GM18870 (cell line): Measurements from ENCODE around the gene TWIST1.

ENCODE experiments used
- ATAC-seq: cut with Tn5 transposase; IDR thresholded peaks from one replicate; pipeline ENCODE4 v1.9.1; 2021; ENCODE audit warnings: moderate library complexity; ENCODE audit not compliant: unreplicated experiment

TWIST1 gene

GRCh38 chr7:19117091-19117869, at the start of gene TWIST1:
TSS of gene TWIST1 (minus strand) at chr7:19117636. CDS start at chr7:19117321, 315 bp downstream.
- ATAC-seq, result no peak

GRCh38 chr7:19161671-19162070, 44.2 kb upstream of the TWIST1 start:
- ATAC-seq, result no peak

GRCh38 chr7:19146699-19147098, 29.3 kb upstream of the TWIST1 start:
- no peak for ATAC-seq

GRCh38 chr7:19145434-19146115, 28.1 kb upstream of the TWIST1 start:
- no peak for ATAC-seq

- ATAC-seq, result no peak
These were observed 27.4 kb upstream of the TWIST1 start, which contains the start of gene FERD3L for GRCh38 chr7:19144661-19145433. TSS of gene FERD3L (minus strand) at chr7:19145421. CDS start at chr7:19145362, 59 bp downstream.

- ATAC-seq, result no peak
These were observed 26.6 kb upstream of the TWIST1 start for GRCh38 chr7:19143881-19144574.

- no peak for ATAC-seq
These were observed 22.4 kb upstream of the TWIST1 start for GRCh38 chr7:19139706-19140327.

- no peak for ATAC-seq
These were observed 16.4 kb upstream of the TWIST1 start for GRCh38 chr7:19133886-19134285.

- no peak for ATAC-seq
These were observed 16.0 kb upstream of the TWIST1 start for GRCh38 chr7:19133390-19133789.

GRCh38 chr7:19128856-19129255, 11.4 kb upstream of the TWIST1 start:
- no peak for ATAC-seq

- no peak for ATAC-seq
These were observed 4.6 kb upstream of the TWIST1 start for GRCh38 chr7:19121977-19122588.

- no peak for ATAC-seq
These were observed 2.5 kb upstream of the TWIST1 start for GRCh38 chr7:19119870-19120486.

- no peak for ATAC-seq
These were observed 1.9 kb upstream of the TWIST1 start for GRCh38 chr7:19119372-19119771.

GRCh38 chr7:19118636-19119371, 1.4 kb upstream of the TWIST1 start:
- ATAC-seq, result no peak

GRCh38 chr7:19117870-19118608, 603 bp upstream of the TWIST1 start:
- ATAC-seq, result no peak

- ATAC-seq, result no peak
These were observed 1.0 kb downstream of the TWIST1 start for GRCh38 chr7:19116121-19117090.

GRCh38 chr7:19114551-19114855, 2.9 kb downstream of the TWIST1 start:
- no peak for ATAC-seq
